Measurements from ENCODE around the gene AMBRA1.

The AMBRA1 gene

DNA sequence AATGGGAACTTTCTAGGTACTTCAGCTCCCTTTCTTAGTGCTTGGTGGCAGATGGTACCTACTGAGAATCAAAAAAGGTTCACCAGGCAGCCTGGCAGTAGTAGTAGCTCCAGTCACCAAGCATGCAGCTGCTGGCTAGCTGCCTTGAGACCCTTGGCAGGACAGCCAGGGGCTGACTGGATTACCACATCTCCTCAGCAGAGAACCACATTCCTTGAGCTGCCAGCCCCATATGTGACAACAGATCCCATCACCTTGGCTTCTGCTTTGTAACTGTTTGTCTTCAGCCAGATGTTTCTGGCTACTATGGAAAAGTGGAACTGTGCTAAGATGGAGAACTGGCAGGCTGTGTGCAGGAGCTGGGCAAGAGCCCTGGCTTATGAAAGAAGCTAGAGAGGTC is 162.6 kb downstream of the AMBRA1 start:
- Histone ChIP-seq H3K27me3 (ENCODE audit: control insufficient read depth, insufficient read depth, low read length) (no peaks in the 10 kb centered on the region), H3K4me1 (peaks cover 8% of the 10 kb centered on the region), H3K36me3 (ENCODE audit: control insufficient read depth, insufficient read depth, low read length) (no peaks in the 10 kb centered on the region), H3K27ac (no peak overlapping the region), H2AFZ (no peak overlapping the region), H3K4me3 (ENCODE audit: low read depth, low read length) (no peak overlapping the region), H3K9me3 (ENCODE audit: control insufficient read depth, low read length) (no peaks in the 10 kb centered on the region), H3K9ac (no peak overlapping the region), H3K79me2 (peaks cover 2% of the 10 kb centered on the region), H3K4me2 (ENCODE audit: low read length) (no peak overlapping the region)
- TF ChIP-seq, protein P1, sequence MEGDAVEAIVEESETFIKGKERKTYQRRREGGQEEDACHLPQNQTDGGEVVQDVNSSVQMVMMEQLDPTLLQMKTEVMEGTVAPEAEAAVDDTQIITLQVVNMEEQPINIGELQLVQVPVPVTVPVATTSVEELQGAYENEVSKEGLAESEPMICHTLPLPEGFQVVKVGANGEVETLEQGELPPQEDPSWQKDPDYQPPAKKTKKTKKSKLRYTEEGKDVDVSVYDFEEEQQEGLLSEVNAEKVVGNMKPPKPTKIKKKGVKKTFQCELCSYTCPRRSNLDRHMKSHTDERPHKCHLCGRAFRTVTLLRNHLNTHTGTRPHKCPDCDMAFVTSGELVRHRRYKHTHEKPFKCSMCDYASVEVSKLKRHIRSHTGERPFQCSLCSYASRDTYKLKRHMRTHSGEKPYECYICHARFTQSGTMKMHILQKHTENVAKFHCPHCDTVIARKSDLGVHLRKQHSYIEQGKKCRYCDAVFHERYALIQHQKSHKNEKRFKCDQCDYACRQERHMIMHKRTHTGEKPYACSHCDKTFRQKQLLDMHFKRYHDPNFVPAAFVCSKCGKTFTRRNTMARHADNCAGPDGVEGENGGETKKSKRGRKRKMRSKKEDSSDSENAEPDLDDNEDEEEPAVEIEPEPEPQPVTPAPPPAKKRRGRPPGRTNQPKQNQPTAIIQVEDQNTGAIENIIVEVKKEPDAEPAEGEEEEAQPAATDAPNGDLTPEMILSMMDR (IDR thresholded peaks at IDR 0.05), result no peak

DNA sequence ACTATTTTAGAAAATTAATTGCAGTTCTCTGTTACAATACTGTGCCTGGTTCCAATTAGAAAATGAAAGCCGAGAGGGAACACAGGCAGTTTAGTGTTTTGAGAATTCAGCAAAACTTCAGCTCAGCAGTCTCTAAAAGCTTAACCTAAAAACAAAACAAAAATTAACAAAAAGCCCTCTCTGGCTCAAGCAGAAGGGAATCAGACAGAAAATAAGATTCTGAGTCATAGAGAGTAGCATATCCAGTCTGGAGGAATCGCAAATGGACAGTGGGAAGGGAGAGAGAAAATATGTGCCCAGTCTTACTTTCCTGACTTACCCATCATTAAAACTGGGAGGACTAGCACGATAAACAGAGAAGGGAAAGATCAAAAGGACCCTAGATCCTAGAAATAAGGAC is 164.1 kb downstream of the AMBRA1 start:
- Histone ChIP-seq H3K27ac (peak overlapping the region; percentile 51), H3K4me3 (ENCODE audit: low read depth, low read length) (no peak overlapping the region), H3K4me1 (no peaks in the 10 kb centered on the region), H3K9ac (no peak overlapping the region), H3K9me3 (ENCODE audit: control insufficient read depth, low read length) (no peaks in the 10 kb centered on the region), H3K4me2 (ENCODE audit: low read length) (no peak overlapping the region), H3K36me3 (ENCODE audit: control insufficient read depth, insufficient read depth, low read length) (no peaks in the 10 kb centered on the region), H3K27me3 (ENCODE audit: control insufficient read depth, insufficient read depth, low read length) (no peaks in the 10 kb centered on the region), H3K79me2 (peaks cover 2% of the 10 kb centered on the region), H2AFZ (no peak overlapping the region)
- TF ChIP-seq, protein P1 (IDR thresholded peaks at IDR 0.05), result no peak

DNA sequence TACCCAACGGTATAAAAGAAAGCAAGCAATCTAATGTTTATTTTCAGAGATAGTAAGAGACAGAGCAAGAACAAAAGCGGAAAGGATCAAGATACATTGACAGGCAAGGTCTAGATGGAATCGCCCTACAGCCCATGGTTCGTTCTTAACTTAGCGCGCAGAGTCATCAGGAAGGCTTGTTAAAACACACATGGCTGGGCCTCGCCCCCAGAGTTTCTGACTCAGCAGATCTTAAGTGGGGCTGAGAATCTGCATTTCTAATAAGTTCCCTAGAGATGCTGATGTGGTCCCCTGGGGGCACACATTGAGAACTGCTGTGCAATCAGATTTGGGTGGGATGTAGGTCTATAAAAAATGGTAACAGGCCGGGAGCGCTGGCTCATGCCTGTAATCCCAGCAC is 166.5 kb downstream of the AMBRA1 start:
- Histone ChIP-seq H2AFZ (no peak overlapping the region), H3K4me2 (ENCODE audit: low read length) (no peak overlapping the region), H3K9me3 (ENCODE audit: control insufficient read depth, low read length) (no peaks in the 10 kb centered on the region), H3K4me1 (peaks cover 4% of the 10 kb centered on the region), H3K9ac (no peak overlapping the region), H3K79me2 (no peaks in the 10 kb centered on the region), H3K27ac (no peak overlapping the region), H3K36me3 (ENCODE audit: control insufficient read depth, insufficient read depth, low read length) (no peaks in the 10 kb centered on the region), H3K4me3 (ENCODE audit: low read depth, low read length) (no peak overlapping the region), H3K27me3 (ENCODE audit: control insufficient read depth, insufficient read depth, low read length) (no peaks in the 10 kb centered on the region)
- TF ChIP-seq, protein P1 (IDR thresholded peaks at IDR 0.05), result no peak

DNA sequence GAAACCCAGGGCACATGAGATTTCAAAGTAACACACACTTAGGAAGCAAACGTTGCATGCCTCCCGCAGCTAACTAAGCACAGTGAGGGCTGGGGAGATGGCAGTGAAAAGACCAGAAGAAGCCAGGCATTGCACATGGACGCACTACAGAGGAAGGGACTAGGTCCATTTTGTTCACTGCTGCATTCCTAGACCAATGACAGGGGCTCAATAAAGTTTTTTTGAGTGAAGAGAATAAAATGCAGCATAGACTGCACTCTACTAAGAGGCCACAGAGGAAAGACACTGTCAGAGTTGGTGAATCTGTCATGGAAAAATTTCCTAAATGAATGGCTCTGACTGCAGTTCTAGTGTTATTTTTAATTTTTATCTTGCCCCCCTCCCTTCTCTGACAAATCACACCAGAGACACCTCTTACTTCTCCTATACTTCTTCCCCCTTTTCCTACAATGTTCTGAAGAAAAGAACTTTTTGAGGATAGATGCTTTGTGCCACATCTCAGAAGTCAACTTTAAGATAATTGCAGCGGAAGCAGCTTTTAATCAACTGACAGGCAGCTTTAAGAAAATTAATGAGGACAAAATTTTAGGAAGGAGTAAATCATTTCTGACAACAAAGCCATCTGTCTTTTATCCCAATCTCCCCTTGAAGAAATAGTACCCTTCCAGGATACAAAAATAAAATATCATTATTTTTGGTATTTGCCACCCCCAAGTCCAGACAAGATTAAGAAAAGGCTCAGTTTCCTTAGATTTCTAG is 167.4 kb downstream of the AMBRA1 start:
- Histone ChIP-seq H3K4me3 (ENCODE audit: low read depth, low read length) (no peak overlapping the region), H2AFZ (no peak overlapping the region), H3K9ac (no peak overlapping the region), H3K4me2 (ENCODE audit: low read length) (no peak overlapping the region), H3K79me2 (no peaks in the 10 kb centered on the region), H3K9me3 (ENCODE audit: control insufficient read depth, low read length) (no peaks in the 10 kb centered on the region), H3K27me3 (ENCODE audit: control insufficient read depth, insufficient read depth, low read length) (no peaks in the 10 kb centered on the region), H3K4me1 (peaks cover 12% of the 10 kb centered on the region), H3K27ac (no peak overlapping the region), H3K36me3 (ENCODE audit: control insufficient read depth, insufficient read depth, low read length) (no peaks in the 10 kb centered on the region)
- TF ChIP-seq, protein P1 (IDR thresholded peaks at IDR 0.05), result no peak

DNA sequence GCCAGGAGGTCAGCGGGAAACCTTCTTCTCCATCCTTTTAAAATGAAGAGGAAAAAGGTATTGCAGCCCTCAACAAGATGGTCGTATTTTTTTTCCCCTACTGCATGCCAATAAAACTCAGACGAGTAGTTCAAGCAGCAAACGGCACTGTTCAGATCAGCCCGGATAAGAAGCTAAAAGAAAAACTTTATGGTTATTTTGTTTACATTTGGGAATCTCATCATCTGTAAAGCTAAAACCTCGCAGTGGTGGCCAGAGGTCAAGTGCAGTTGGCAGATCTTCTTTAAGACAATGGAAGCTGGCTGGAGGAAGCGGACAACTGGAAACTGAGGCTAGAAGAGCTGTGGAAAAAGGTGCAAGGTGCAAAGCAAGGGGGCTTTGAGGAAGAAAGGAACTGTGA is 171.2 kb downstream of the AMBRA1 start:
- H3K27ac ChIP-seq, result peak overlapping the region; percentile 92
- H3K4me3 ChIP-seq (ENCODE audit: low read depth, low read length), result no peak overlapping the region
- TF ChIP-seq, protein P1 (IDR thresholded peaks at IDR 0.05), result no peak
- no peak overlapping the region for H3K9ac ChIP-seq
- H3K36me3 ChIP-seq (ENCODE audit: control insufficient read depth, insufficient read depth, low read length), result no peaks in the 10 kb centered on the region
- no peaks in the 10 kb centered on the region for H3K27me3 ChIP-seq (ENCODE audit: control insufficient read depth, insufficient read depth, low read length)
- no peak overlapping the region for H2AFZ ChIP-seq
- peaks cover 28% of the 10 kb centered on the region for H3K4me1 ChIP-seq
- H3K79me2 ChIP-seq, result no peaks in the 10 kb centered on the region
- H3K4me2 ChIP-seq (ENCODE audit: low read length), result no peak overlapping the region
- no peaks in the 10 kb centered on the region for H3K9me3 ChIP-seq (ENCODE audit: control insufficient read depth, low read length)
